Vagina (tissue), 2 donors: ENCODE data around the gene AKAP6.

Experiments
- CTCF ChIP-seq, 3 experiments: fragments of 450-650 bp in 2 of 3; fragments of 200-600 bp in 1 of 3; sonication (generic) in 1 of 3; IDR thresholded peaks; one replicate each; pipeline ENCODE4 v1.5.1; 2017 to 2019; ENCODE audit warnings: antibody characterized with exemption in 3 of 3, mild to moderate bottlenecking in 2 of 3, moderate library complexity in 2 of 3
- POLR2A ChIP-seq, 2 donors: fragments of 450-650 bp; IDR thresholded peaks; one replicate each; pipeline ENCODE4 v1.6.1; 2017; ENCODE audit warnings: antibody characterized with exemption in 2 of 2, mild to moderate bottlenecking in 2 of 2, moderate library complexity in 2 of 2

- no peak for TF ChIP-seq CTCF (IDR thresholded peaks at IDR 0.05)
- TF ChIP-seq POLR2A (IDR thresholded peaks at IDR 0.05) = no peak
Measured at GRCh38 chr14:32306549-32306948, 22.5 kb upstream of the AKAP6 start.
